Measurements from ENCODE around the gene THSD7B.

GRCh38 chr2:137345994-137346393 lies 580.6 kb downstream of the THSD7B start:
- TF ChIP-seq YY1 (IDR thresholded peaks at IDR 0.05; ENCODE audit: insufficient read depth, insufficient read length) (no peak), SUZ12 (IDR thresholded peaks at IDR 0.05; ENCODE audit: extremely low read depth, insufficient read depth, insufficient read length) (no peak), ZNF274 (IDR thresholded peaks at IDR 0.05; ENCODE audit: low read depth, low read length) (no peak)
